Inflammatory macrophage (primary cell): ENCODE results near the gene PRR22.
"Not testable (repeated sequence)": the region's sequence is repeated elsewhere in the genome, so short reads cannot be mapped to it uniquely, and the experiment has no call there.

Experiments
- DNase-seq, 2 donors: peaks; one replicate each; pipeline ENCODE4 v3.0.0-alpha.2; 2020 to 2022

PRR22 gene

DNA sequence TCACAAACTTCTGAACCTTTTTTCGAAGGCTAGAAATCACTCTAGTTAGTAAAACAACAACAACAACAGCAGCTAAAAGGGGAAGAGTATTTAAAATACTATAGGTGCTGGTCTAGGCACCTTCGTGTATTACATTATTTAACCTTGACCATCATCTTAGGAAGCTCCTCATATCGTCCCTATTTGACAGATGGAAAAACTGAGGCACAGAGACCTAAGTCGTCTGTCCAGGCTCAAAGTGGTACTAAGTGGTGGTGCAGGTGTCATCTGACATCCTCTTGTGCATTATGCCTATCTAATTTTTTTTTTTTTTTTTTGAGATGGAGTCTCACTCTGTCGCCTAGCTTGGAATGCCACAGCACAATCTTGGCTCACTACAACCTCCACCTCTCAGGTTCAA lies 35.0 kb downstream of the PRR22 start:
- no peak for DNase-seq

DNA sequence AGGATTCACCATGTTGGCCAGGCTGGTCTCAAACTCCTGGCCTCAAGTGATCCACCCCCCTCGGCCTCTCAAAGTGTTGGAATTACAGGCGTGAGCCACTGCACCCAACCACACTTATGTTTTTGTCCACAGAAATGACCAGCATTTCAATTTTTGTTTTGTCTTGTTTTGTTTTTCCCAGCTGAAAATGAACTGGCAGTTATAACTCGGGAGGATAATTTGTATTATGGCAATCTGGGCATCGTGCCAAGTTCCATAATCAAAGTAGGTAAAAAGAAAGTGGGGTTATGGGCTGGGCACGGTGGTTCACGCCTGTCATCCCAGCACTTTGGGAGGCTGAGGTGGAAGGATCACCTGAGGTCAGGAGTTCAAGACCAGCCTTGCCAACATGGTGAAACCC lies 35.6 kb downstream of the PRR22 start:
- DNase-seq: not testable (repeated sequence)

GRCh38 chr19:5744999-5745398 lies 39.5 kb downstream of the PRR22 start:
- not testable (repeated sequence) for DNase-seq

- DNase-seq: no peak
These were observed 40.9 kb downstream of the PRR22 start for GRCh38 chr19:5743630-5744029.

DNA sequence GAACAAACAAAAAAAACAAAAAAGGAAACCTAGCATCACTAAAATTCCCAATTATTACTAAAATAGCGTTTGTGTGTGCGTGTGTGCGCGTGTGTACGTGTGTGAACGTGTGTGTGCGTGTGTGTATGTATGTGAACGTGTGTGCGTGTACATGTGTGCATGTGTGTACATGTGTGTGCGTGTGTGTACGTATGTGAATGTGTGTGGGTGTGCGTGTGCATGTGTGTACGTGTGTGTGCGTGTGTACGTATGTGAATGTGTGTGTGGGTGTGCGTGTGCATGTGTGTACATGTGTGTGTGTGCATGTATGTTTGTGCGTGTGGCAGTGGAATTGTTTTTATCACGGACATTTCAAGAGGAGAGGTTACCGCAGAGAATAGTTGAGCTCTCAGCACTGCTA lies 42.5 kb downstream of the PRR22 start:
- DNase-seq: no peak

DNA sequence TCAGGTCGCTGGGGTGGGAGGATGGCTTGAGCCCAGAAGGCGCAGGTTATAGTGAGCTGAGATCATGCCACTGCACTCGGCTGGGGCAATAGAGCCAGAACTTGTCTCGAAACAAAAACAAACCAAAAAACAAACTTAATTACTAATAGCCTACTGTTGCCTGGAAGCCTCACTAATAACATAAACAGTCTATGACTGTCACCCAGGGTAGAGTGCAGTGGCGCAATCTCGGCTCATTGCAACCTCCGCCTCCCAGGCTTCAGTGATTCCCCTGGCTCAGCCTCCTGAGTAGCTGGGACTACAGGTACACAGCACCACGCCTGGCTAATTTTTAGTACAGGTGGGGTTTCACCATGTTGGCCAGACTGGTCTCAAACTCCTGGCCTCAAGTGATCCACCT lies 46.1 kb downstream of the PRR22 start:
- DNase-seq: peak; percentile 9 to 14

GRCh38 chr19:5733172-5733571 lies 51.4 kb downstream of the PRR22 start:
- DNase-seq: not testable (repeated sequence)
